ENCODE results near the gene ADAMTS7. TPM values are rescaled to one million over a fixed set of nuclear protein-coding genes. Genes with fewer than 3 reads are reported as not detected.
"Not testable (repeated sequence)": the region's sequence is repeated elsewhere in the genome, so short reads cannot be mapped to it uniquely, and the experiment has no call there.

ADAMTS7 gene
- total RNA-seq, 1 donor from 2014 or later: 7.2 TPM

GRCh38 chr15:78747877-78748276, 63.4 kb downstream of the ADAMTS7 start:
- H3K4me1 Mint-ChIP-seq (ENCODE audit: low read depth); H3K27me3 Mint-ChIP-seq (ENCODE audit: low read depth); DNase-seq (ENCODE audit: low spot score); H3K36me3 Mint-ChIP-seq (ENCODE audit: low read depth); H3K9me3 Mint-ChIP-seq; H3K27ac Mint-ChIP-seq; intact Hi-C loops (cut with micrococcal nuclease); H3K4me3 Mint-ChIP-seq (ENCODE audit: low read depth): not testable (repeated sequence)

GRCh38 chr15:78741674-78742073, 69.6 kb downstream of the ADAMTS7 start:
- not testable (repeated sequence) for H3K9me3 Mint-ChIP-seq, H3K27ac Mint-ChIP-seq

GRCh38 chr15:78740904-78741274, 70.4 kb downstream of the ADAMTS7 start:
- Mint-ChIP-seq H3K4me3 (ENCODE audit: low read depth) (no peak overlapping the region), H3K4me1 (ENCODE audit: low read depth) (peaks cover 3% of the 10 kb centered on the region), H3K36me3 (ENCODE audit: low read depth) (no peaks in the 10 kb centered on the region), H3K9me3 (no peaks in the 10 kb centered on the region), H3K27ac (no peak overlapping the region), H3K27me3 (ENCODE audit: low read depth) (peaks cover 4% of the 10 kb centered on the region)
- intact Hi-C loops (cut with micrococcal nuclease): no loop called here
- DNase-seq (ENCODE audit: low spot score): no peak

More at GRCh38 chr15:78741674-78742073, 69.6 kb downstream of the ADAMTS7 start:
- H3K36me3 Mint-ChIP-seq (ENCODE audit: low read depth); H3K4me1 Mint-ChIP-seq (ENCODE audit: low read depth); intact Hi-C loops (cut with micrococcal nuclease); H3K4me3 Mint-ChIP-seq (ENCODE audit: low read depth); DNase-seq (ENCODE audit: low spot score); H3K27me3 Mint-ChIP-seq (ENCODE audit: low read depth): not testable (repeated sequence)

GRCh38 chr15:78739996-78740903, 71.0 kb downstream of the ADAMTS7 start:
- peaks cover 3% of the 10 kb centered on the region for H3K4me1 Mint-ChIP-seq (ENCODE audit: low read depth)
- DNase-seq (ENCODE audit: low spot score): peak; percentile 64
- peaks cover 5% of the 10 kb centered on the region for H3K27me3 Mint-ChIP-seq (ENCODE audit: low read depth)
- no peaks in the 10 kb centered on the region for H3K36me3 Mint-ChIP-seq (ENCODE audit: low read depth)
- intact Hi-C loops (cut with micrococcal nuclease): no loop called here
- no peak overlapping the region for H3K4me3 Mint-ChIP-seq (ENCODE audit: low read depth)
- no peaks in the 10 kb centered on the region for H3K9me3 Mint-ChIP-seq
- H3K27ac Mint-ChIP-seq: no peak overlapping the region

- H3K36me3 Mint-ChIP-seq (ENCODE audit: low read depth): no peaks in the 10 kb centered on the region
Observed at GRCh38 chr15:78739206-78739605, 72.1 kb downstream of the ADAMTS7 start.

GRCh38 chr15:78737931-78738558, 73.2 kb downstream of the ADAMTS7 start:
- DNase-seq (ENCODE audit: low spot score): peak; percentile 35
- H3K36me3 Mint-ChIP-seq (ENCODE audit: low read depth); H3K4me3 Mint-ChIP-seq (ENCODE audit: low read depth); H3K9me3 Mint-ChIP-seq; H3K27ac Mint-ChIP-seq; H3K4me1 Mint-ChIP-seq (ENCODE audit: low read depth); intact Hi-C loops (cut with micrococcal nuclease): not testable (repeated sequence)
- peaks cover 14% of the 10 kb centered on the region for H3K27me3 Mint-ChIP-seq (ENCODE audit: low read depth)

More at GRCh38 chr15:78739206-78739605, 72.1 kb downstream of the ADAMTS7 start:
- intact Hi-C loops (cut with micrococcal nuclease): no loop called here
- Mint-ChIP-seq H3K27ac (no peak overlapping the region), H3K4me3 (ENCODE audit: low read depth) (no peak overlapping the region), H3K9me3 (no peaks in the 10 kb centered on the region), H3K4me1 (ENCODE audit: low read depth) (peaks cover 3% of the 10 kb centered on the region), H3K27me3 (ENCODE audit: low read depth) (peaks cover 6% of the 10 kb centered on the region)
- no peak for DNase-seq (ENCODE audit: low spot score)

- no peaks in the 10 kb centered on the region for H3K9me3 Mint-ChIP-seq
- peaks cover 15% of the 10 kb centered on the region for H3K27me3 Mint-ChIP-seq (ENCODE audit: low read depth)
- intact Hi-C loops (cut with micrococcal nuclease): no loop called here
- H3K27ac Mint-ChIP-seq: no peak overlapping the region
- no peak overlapping the region for H3K4me3 Mint-ChIP-seq (ENCODE audit: low read depth)
- no peak for DNase-seq (ENCODE audit: low spot score)
- no peaks in the 10 kb centered on the region for H3K36me3 Mint-ChIP-seq (ENCODE audit: low read depth)
- H3K4me1 Mint-ChIP-seq (ENCODE audit: low read depth): peaks cover 2% of the 10 kb centered on the region
Observed at GRCh38 chr15:78737187-78737820, 74.0 kb downstream of the ADAMTS7 start.

GRCh38 chr15:78736286-78736685, 75.0 kb downstream of the ADAMTS7 start:
- H3K4me1 Mint-ChIP-seq (ENCODE audit: low read depth); H3K4me3 Mint-ChIP-seq (ENCODE audit: low read depth); DNase-seq (ENCODE audit: low spot score); H3K36me3 Mint-ChIP-seq (ENCODE audit: low read depth); H3K9me3 Mint-ChIP-seq; H3K27ac Mint-ChIP-seq; intact Hi-C loops (cut with micrococcal nuclease): not testable (repeated sequence)
- H3K27me3 Mint-ChIP-seq (ENCODE audit: low read depth): peaks cover 15% of the 10 kb centered on the region

- intact Hi-C loops (cut with micrococcal nuclease): no loop called here
- H3K36me3 Mint-ChIP-seq (ENCODE audit: low read depth): no peaks in the 10 kb centered on the region
- H3K27me3 Mint-ChIP-seq (ENCODE audit: low read depth): peaks cover 17% of the 10 kb centered on the region
- no peaks in the 10 kb centered on the region for H3K9me3 Mint-ChIP-seq
- no peak overlapping the region for H3K27ac Mint-ChIP-seq
- DNase-seq (ENCODE audit: low spot score): no peak
- H3K4me1 Mint-ChIP-seq (ENCODE audit: low read depth): peaks cover 2% of the 10 kb centered on the region
- no peak overlapping the region for H3K4me3 Mint-ChIP-seq (ENCODE audit: low read depth)
Observed at GRCh38 chr15:78734451-78735064, 76.7 kb downstream of the ADAMTS7 start.

- Mint-ChIP-seq H3K27me3 (ENCODE audit: low read depth) (peaks cover 17% of the 10 kb centered on the region), H3K36me3 (ENCODE audit: low read depth) (no peaks in the 10 kb centered on the region), H3K27ac (no peak overlapping the region), H3K4me1 (ENCODE audit: low read depth) (no peaks in the 10 kb centered on the region), H3K4me3 (ENCODE audit: low read depth) (no peak overlapping the region), H3K9me3 (no peaks in the 10 kb centered on the region)
- no peak for DNase-seq (ENCODE audit: low spot score)
- intact Hi-C loops (cut with micrococcal nuclease): no loop called here
Observed at GRCh38 chr15:78732634-78733033, 78.6 kb downstream of the ADAMTS7 start.

GRCh38 chr15:78730955-78731354, 80.3 kb downstream of the ADAMTS7 start:
- Mint-ChIP-seq H3K4me1 (ENCODE audit: low read depth) (no peaks in the 10 kb centered on the region), H3K9me3 (no peaks in the 10 kb centered on the region), H3K4me3 (ENCODE audit: low read depth) (no peak overlapping the region), H3K27ac (no peak overlapping the region), H3K36me3 (ENCODE audit: low read depth) (no peaks in the 10 kb centered on the region), H3K27me3 (ENCODE audit: low read depth) (peaks cover 16% of the 10 kb centered on the region)
- intact Hi-C loops (cut with micrococcal nuclease): no loop called here
- no peak for DNase-seq (ENCODE audit: low spot score)

GRCh38 chr15:78728427-78728826, 82.8 kb downstream of the ADAMTS7 start:
- H3K4me1 Mint-ChIP-seq (ENCODE audit: low read depth); H3K27me3 Mint-ChIP-seq (ENCODE audit: low read depth); H3K9me3 Mint-ChIP-seq; H3K36me3 Mint-ChIP-seq (ENCODE audit: low read depth); H3K4me3 Mint-ChIP-seq (ENCODE audit: low read depth); intact Hi-C loops (cut with micrococcal nuclease); DNase-seq (ENCODE audit: low spot score); H3K27ac Mint-ChIP-seq: not testable (repeated sequence)
